ENCODE data around the gene PKP1.

DNA sequence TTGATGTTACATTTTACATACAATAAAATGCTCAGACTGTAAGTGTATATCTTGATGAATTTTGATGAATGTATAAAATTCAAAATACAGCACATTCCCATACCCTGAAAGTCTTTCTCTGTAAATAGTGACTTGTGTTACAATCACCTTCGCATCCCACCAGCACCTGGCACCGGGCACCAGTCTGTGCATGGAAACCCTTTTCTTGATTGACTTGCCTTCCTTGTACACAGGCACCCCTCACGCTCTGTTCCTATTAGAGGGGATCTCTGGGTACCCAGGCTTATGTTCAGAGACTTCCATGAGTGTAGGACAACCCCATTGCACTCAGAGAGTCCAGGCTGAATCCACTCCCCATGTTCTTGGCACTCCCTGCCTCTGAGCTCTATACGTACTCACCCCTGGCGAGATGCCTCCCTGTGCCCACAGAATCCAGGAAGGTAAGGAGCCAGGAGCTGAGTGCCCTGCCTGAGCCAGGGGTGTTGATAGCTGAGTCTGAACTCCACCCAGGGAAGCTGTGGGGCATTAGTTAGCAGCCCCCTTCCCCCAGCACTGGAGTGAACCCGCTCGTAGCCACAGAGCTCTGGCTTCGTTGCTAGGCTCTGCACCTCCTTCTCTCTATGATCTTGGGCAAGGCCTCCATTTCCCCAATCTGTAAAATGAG lies 22.5 kb upstream of the PKP1 start:
- no peak for TF ChIP-seq CTCF (IDR thresholded peaks at IDR 0.05)
- no peak for TF ChIP-seq POLR2A (IDR thresholded peaks at IDR 0.05)
